ENCODE data around the gene NRF1. TPM values are rescaled to one million over a fixed set of nuclear protein-coding genes. Genes with fewer than 3 reads are reported as not detected.

NRF1 gene
- total RNA-seq, 1 experiment from 2014 or later, result 19.3 TPM

- Histone ChIP-seq H2AFZ (ENCODE audit: low read length) (no peak overlapping the region), H4K91ac (ENCODE audit: insufficient read length, low read depth, low read length) (no peak overlapping the region), H2BK15ac (ENCODE audit: low read depth, low read length) (no peak overlapping the region), H2BK12ac (ENCODE audit: insufficient read length, low read depth, low read length) (no peak overlapping the region), H2AK5ac (ENCODE audit: insufficient read length, low read length) (no peak overlapping the region), H3K4ac (ENCODE audit: low read depth, low read length) (no peak overlapping the region), H4K5ac (ENCODE audit: insufficient read length, low read depth, low read length) (no peak overlapping the region), H3K79me2 (ENCODE audit: insufficient read depth, low read length) (no peaks in the 10 kb centered on the region), H3K9me3 (ENCODE audit: control insufficient read depth, low read depth, low read length) (no peaks in the 10 kb centered on the region), H4K8ac (replicated peaks; ENCODE audit: insufficient read length, low read depth, low read length) (no peak overlapping the region), H2BK5ac (ENCODE audit: insufficient read length, low read length) (no peak overlapping the region), H3K79me1 (ENCODE audit: insufficient read depth, low read depth, low read length, poor library complexity, severe bottlenecking) (no peaks in the 10 kb centered on the region), H3K23me2 (ENCODE audit: insufficient read length, low read depth, low read length, poor library complexity, severe bottlenecking) (no peaks in the 10 kb centered on the region), H3K9ac (ENCODE audit: extremely low read depth, insufficient read length, low read length) (no peak overlapping the region), H2BK20ac (ENCODE audit: low read depth, low read length, poor library complexity, severe bottlenecking) (no peak overlapping the region), H4K20me1 (ENCODE audit: control insufficient read depth, insufficient read depth, insufficient read length) (no peaks in the 10 kb centered on the region), H2BK120ac (ENCODE audit: low read depth, low read length, poor library complexity, severe bottlenecking) (no peak overlapping the region), H3K18ac (ENCODE audit: insufficient read length, low read depth, low read length) (no peak overlapping the region), H3K4me1 (ENCODE audit: insufficient read depth, low read length) (no peaks in the 10 kb centered on the region), H3K23ac (ENCODE audit: insufficient read length, low read depth, low read length) (no peak overlapping the region), H3K27ac (ENCODE audit: insufficient read length, low read depth, low read length) (no peak overlapping the region), H3K27me3 (ENCODE audit: insufficient read depth, low read length) (no peaks in the 10 kb centered on the region), H3K56ac (ENCODE audit: insufficient read length, low read depth, low read length) (no peak overlapping the region), H3T11ph (ENCODE audit: low read length) (no peak overlapping the region), H3K4me2 (ENCODE audit: insufficient read depth, insufficient read length, low read length) (no peak overlapping the region), H3K14ac (ENCODE audit: insufficient read depth, low read length) (no peak overlapping the region)
- peaks cover 3 to 20% (median 8%) of the 10 kb centered on the region in 3 experiments; a peak in 5 of 7 replicates for H3K36me3 Mint-ChIP-seq (ENCODE audit: insufficient read depth in 1 of 3, low read depth in 3 of 3)
- no peaks in the 10 kb centered on the region for H3K9me3 Mint-ChIP-seq
- no peak overlapping the region for H3K4me3 Mint-ChIP-seq
- no CpG with 5 or more reads among the region's 2 CpGs for WGBS (ENCODE audit: extremely low coverage, insufficient read length, low lambda C conversion rate)
- no peak for DNase-seq
- H3K27ac Mint-ChIP-seq, result no peak overlapping the region
- no peak for TF ChIP-seq CTCF (conservative IDR thresholded peaks at IDR 0.05)
- H3K4me1 Mint-ChIP-seq, result peaks cover 12 to 13% of the 10 kb centered on the region in 2 experiments
- no peaks in the 10 kb centered on the region for H3K27me3 Mint-ChIP-seq (ENCODE audit: low read depth)
These were observed 74.5 kb downstream of the NRF1 start for GRCh38 chr7:129686063-129686462.
